Neural cell (in vitro differentiated cells): Measurements from ENCODE around the gene DSTN.

Experiments
- EZH2 ChIP-seq: fragments of 200-600, 300-800 bp; shearing (Covaris generic), sonication (generic); IDR thresholded peaks from 2 replicates; pipeline ENCODE4 v1.6.1; 2014; ENCODE audit warnings: antibody characterized with exemption, low read length, borderline replicate concordance, mild to moderate bottlenecking; ENCODE audit not compliant: insufficient read depth, poor library complexity, severe bottlenecking
- RAD21 ChIP-seq: fragments of 450-650 bp; conservative IDR thresholded peaks from 2 replicates; pipeline ENCODE4 v1.6.1; 2014; ENCODE audit warnings: antibody characterized with exemption, mild to moderate bottlenecking, moderate library complexity
- TAF1 ChIP-seq: IDR thresholded peaks from 2 replicates; pipeline ENCODE4 v1.6.1; 2012; ENCODE audit warnings: low read depth
- TF ChIP-seq, protein P1 (sequence below): fragments of 450-650 bp; IDR thresholded peaks from 2 replicates; pipeline ENCODE4 v1.5.1; 2014; ENCODE audit warnings: antibody characterized with exemption, mild to moderate bottlenecking, moderate library complexity; ENCODE audit not compliant: poor library complexity, severe bottlenecking
- TF ChIP-seq, protein P2 (sequence below): IDR thresholded peaks from 2 replicates; pipeline ENCODE4 v1.6.1; 2012; ENCODE audit warnings: borderline replicate concordance

DNA sequence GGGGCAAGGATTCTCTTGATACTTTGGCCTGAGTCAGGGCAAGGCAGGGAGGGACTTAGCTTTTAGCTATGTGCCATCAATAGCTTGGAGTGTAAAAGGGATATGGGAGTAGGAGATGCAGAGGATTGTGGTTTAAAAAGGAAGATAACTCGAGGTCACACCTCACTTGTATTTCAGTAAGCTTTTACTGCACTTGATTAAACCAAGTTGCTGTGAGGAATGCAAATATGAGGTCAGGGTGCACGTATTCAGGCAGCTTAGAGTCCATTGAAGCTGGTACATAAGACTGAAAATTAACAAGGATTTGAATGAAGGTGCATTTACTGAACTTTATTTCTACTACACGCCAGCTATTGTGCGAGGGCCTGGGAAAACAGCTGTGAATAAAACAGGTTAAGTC, 32.1 kb downstream of the DSTN start:
- no peak for TF ChIP-seq TAF1
- TF ChIP-seq RAD21 = no peak
- TF ChIP-seq, protein P1, sequence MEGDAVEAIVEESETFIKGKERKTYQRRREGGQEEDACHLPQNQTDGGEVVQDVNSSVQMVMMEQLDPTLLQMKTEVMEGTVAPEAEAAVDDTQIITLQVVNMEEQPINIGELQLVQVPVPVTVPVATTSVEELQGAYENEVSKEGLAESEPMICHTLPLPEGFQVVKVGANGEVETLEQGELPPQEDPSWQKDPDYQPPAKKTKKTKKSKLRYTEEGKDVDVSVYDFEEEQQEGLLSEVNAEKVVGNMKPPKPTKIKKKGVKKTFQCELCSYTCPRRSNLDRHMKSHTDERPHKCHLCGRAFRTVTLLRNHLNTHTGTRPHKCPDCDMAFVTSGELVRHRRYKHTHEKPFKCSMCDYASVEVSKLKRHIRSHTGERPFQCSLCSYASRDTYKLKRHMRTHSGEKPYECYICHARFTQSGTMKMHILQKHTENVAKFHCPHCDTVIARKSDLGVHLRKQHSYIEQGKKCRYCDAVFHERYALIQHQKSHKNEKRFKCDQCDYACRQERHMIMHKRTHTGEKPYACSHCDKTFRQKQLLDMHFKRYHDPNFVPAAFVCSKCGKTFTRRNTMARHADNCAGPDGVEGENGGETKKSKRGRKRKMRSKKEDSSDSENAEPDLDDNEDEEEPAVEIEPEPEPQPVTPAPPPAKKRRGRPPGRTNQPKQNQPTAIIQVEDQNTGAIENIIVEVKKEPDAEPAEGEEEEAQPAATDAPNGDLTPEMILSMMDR = no peak
- TF ChIP-seq, protein P2, sequence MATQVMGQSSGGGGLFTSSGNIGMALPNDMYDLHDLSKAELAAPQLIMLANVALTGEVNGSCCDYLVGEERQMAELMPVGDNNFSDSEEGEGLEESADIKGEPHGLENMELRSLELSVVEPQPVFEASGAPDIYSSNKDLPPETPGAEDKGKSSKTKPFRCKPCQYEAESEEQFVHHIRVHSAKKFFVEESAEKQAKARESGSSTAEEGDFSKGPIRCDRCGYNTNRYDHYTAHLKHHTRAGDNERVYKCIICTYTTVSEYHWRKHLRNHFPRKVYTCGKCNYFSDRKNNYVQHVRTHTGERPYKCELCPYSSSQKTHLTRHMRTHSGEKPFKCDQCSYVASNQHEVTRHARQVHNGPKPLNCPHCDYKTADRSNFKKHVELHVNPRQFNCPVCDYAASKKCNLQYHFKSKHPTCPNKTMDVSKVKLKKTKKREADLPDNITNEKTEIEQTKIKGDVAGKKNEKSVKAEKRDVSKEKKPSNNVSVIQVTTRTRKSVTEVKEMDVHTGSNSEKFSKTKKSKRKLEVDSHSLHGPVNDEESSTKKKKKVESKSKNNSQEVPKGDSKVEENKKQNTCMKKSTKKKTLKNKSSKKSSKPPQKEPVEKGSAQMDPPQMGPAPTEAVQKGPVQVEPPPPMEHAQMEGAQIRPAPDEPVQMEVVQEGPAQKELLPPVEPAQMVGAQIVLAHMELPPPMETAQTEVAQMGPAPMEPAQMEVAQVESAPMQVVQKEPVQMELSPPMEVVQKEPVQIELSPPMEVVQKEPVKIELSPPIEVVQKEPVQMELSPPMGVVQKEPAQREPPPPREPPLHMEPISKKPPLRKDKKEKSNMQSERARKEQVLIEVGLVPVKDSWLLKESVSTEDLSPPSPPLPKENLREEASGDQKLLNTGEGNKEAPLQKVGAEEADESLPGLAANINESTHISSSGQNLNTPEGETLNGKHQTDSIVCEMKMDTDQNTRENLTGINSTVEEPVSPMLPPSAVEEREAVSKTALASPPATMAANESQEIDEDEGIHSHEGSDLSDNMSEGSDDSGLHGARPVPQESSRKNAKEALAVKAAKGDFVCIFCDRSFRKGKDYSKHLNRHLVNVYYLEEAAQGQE = no peak
- no peak for TF ChIP-seq EZH2
